ENCODE results near the gene DPP6.
"Not testable (repeated sequence)": the region's sequence is repeated elsewhere in the genome, so short reads cannot be mapped to it uniquely, and the experiment has no call there.

The DPP6 gene

GRCh38 chr7:154051643-154052529 lies at the start of gene DPP6:
Gene DPP6 (plus strand): TSS chr7:154052398.
- H3K9me3 ChIP-seq (ENCODE audit: low read depth, low read length); DNase-seq (ENCODE audit: low read depth, low spot score); H3K36me3 ChIP-seq (ENCODE audit: insufficient read depth, low read length); H3K27ac ChIP-seq; H3K9ac ChIP-seq (ENCODE audit: insufficient read length); H3K4me3 ChIP-seq: not testable (repeated sequence)

- H3K9me3 ChIP-seq (ENCODE audit: low read depth, low read length); H3K9ac ChIP-seq (ENCODE audit: insufficient read length); H3K4me3 ChIP-seq; H3K36me3 ChIP-seq (ENCODE audit: insufficient read depth, low read length); DNase-seq (ENCODE audit: low read depth, low spot score); H3K27ac ChIP-seq: not testable (repeated sequence)
Observed at GRCh38 chr7:154009423-154009911, 42.7 kb upstream of the DPP6 start.

GRCh38 chr7:154010726-154011568 lies 41.3 kb upstream of the DPP6 start:
- H3K4me3 ChIP-seq; DNase-seq (ENCODE audit: low read depth, low spot score); H3K27ac ChIP-seq; H3K9me3 ChIP-seq (ENCODE audit: low read depth, low read length); H3K9ac ChIP-seq (ENCODE audit: insufficient read length); H3K36me3 ChIP-seq (ENCODE audit: insufficient read depth, low read length): not testable (repeated sequence)

GRCh38 chr7:154012800-154013199 lies 39.4 kb upstream of the DPP6 start:
- H3K4me3 ChIP-seq; H3K9ac ChIP-seq (ENCODE audit: insufficient read length): not testable (repeated sequence)

GRCh38 chr7:154015636-154016035 lies 36.6 kb upstream of the DPP6 start:
- not testable (repeated sequence) for DNase-seq (ENCODE audit: low read depth, low spot score); H3K9ac ChIP-seq (ENCODE audit: insufficient read length); H3K4me3 ChIP-seq; H3K9me3 ChIP-seq (ENCODE audit: low read depth, low read length); H3K36me3 ChIP-seq (ENCODE audit: insufficient read depth, low read length); H3K27ac ChIP-seq

More at GRCh38 chr7:154012800-154013199, 39.4 kb upstream of the DPP6 start:
- not testable (repeated sequence) for DNase-seq (ENCODE audit: low read depth, low spot score); H3K27ac ChIP-seq; H3K9me3 ChIP-seq (ENCODE audit: low read depth, low read length); H3K36me3 ChIP-seq (ENCODE audit: insufficient read depth, low read length)

GRCh38 chr7:154018354-154018753 lies 33.8 kb upstream of the DPP6 start:
- DNase-seq (ENCODE audit: low read depth, low spot score); H3K9ac ChIP-seq (ENCODE audit: insufficient read length); H3K36me3 ChIP-seq (ENCODE audit: insufficient read depth, low read length); H3K4me3 ChIP-seq; H3K27ac ChIP-seq; H3K9me3 ChIP-seq (ENCODE audit: low read depth, low read length): not testable (repeated sequence)

- not testable (repeated sequence) for DNase-seq (ENCODE audit: low read depth, low spot score); H3K27ac ChIP-seq; H3K4me3 ChIP-seq; H3K9ac ChIP-seq (ENCODE audit: insufficient read length); H3K36me3 ChIP-seq (ENCODE audit: insufficient read depth, low read length); H3K9me3 ChIP-seq (ENCODE audit: low read depth, low read length)
Observed at GRCh38 chr7:154027805-154028204, 24.4 kb upstream of the DPP6 start.

- DNase-seq (ENCODE audit: low read depth, low spot score); H3K9ac ChIP-seq (ENCODE audit: insufficient read length); H3K36me3 ChIP-seq (ENCODE audit: insufficient read depth, low read length); H3K4me3 ChIP-seq; H3K27ac ChIP-seq; H3K9me3 ChIP-seq (ENCODE audit: low read depth, low read length): not testable (repeated sequence)
Observed at GRCh38 chr7:154030476-154031080, 21.6 kb upstream of the DPP6 start.

GRCh38 chr7:154039466-154040165 lies 12.6 kb upstream of the DPP6 start:
- H3K36me3 ChIP-seq (ENCODE audit: insufficient read depth, low read length); H3K4me3 ChIP-seq; DNase-seq (ENCODE audit: low read depth, low spot score); H3K27ac ChIP-seq; H3K9me3 ChIP-seq (ENCODE audit: low read depth, low read length); H3K9ac ChIP-seq (ENCODE audit: insufficient read length): not testable (repeated sequence)

- not testable (repeated sequence) for H3K9me3 ChIP-seq (ENCODE audit: low read depth, low read length); H3K27ac ChIP-seq; H3K36me3 ChIP-seq (ENCODE audit: insufficient read depth, low read length); H3K9ac ChIP-seq (ENCODE audit: insufficient read length); DNase-seq (ENCODE audit: low read depth, low spot score); H3K4me3 ChIP-seq
Observed at GRCh38 chr7:154050394-154050793, 1.8 kb upstream of the DPP6 start.

- DNase-seq (ENCODE audit: low read depth, low spot score); H3K9ac ChIP-seq (ENCODE audit: insufficient read length); H3K4me3 ChIP-seq; H3K27ac ChIP-seq; H3K36me3 ChIP-seq (ENCODE audit: insufficient read depth, low read length); H3K9me3 ChIP-seq (ENCODE audit: low read depth, low read length): not testable (repeated sequence)
Observed at GRCh38 chr7:154051006-154051642, 1.1 kb upstream of the DPP6 start.

- H3K36me3 ChIP-seq (ENCODE audit: insufficient read depth, low read length); H3K27ac ChIP-seq; H3K9me3 ChIP-seq (ENCODE audit: low read depth, low read length); DNase-seq (ENCODE audit: low read depth, low spot score); H3K4me3 ChIP-seq; H3K9ac ChIP-seq (ENCODE audit: insufficient read length): not testable (repeated sequence)
Observed at GRCh38 chr7:154052530-154053252, 493 bp downstream of the DPP6 start.
